Kidney tubule cell (primary cell): ENCODE measurements around the gene HRH3.

Experiments
- DNase-seq: peaks from one replicate; pipeline ENCODE4 v3.0.0-alpha.2; 2018; ENCODE audit warnings: low spot score

The HRH3 gene

DNA sequence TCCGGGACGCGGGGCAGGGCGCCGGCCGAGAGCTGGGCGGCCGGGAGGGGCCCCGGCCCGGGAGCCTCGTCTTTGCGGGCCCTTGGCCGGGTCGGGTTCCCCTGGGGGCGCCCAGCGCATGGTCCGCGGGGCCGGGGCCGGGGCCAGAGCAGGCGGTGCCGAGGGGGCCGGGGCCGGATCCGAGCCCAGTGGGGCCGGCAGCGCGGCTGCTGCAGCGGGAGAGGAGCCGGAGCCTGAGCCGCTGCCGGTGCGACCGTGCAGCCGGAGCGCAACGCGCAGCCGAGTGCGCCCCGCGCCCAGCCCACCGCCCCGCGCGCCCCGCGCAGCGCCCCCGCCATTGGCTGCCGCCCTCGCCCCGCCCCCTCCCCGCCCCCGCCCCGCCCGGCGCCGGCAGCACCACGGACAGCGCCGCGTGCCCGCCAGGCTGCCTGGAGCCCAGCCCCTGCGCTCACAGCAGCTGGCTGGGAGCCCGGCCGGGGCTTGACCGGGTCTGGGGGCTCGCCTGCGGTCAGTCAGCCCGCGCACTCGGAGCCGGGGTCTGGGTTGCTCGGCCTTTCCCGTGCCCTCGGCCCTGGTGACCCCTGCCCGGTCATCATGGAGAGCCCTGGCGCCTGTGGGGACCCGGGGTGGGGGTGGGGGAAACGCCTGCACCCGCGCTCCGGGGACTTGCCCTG, at the start of gene HRH3:
HRH3 (minus strand) TSS at position 287 of the 674 bp plus-strand sequence. CDS start 308 bp downstream, outside the sequence.
- peak; percentile 30 for DNase-seq

DNA sequence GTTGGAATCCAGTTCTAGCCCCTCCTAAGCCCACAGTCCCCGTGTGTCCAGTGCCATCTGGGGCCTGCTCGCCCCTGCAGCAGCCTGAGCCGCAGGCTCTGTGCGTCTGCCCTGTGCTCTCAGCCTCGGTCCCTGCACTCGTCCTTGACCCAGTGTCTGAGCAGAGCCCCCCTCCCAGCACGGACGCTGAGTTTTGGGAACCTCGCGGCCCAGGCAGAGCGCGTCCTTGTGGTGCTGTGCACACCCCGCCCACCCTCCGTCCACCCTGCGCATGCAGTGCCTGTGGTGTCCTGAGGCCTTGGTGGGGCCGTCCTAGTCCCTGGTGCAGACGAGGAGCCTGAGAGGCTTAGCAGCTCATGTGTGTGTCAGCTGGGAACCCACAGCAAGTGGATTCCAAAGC, 49.8 kb upstream of the HRH3 start:
- no peak for DNase-seq

DNA sequence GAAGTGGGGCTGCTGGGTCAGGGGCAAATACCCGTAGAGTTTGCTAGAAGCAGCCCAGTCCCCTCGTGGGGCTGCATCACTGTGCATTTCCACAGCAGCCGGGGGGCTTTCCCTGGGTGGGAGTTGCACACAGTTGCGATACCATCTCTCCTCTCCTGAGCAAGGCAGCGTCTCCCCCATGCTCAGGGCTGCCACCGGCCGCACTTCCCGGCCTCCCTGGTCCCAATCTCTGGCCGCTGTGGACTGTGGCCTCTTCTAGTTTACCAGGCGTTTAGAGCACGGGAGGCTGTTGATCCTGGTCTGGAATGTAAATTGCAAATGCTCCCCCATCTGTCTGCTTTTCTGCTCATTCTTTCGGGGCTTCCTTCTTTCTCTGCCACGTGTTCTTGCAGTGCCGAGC, 49.3 kb upstream of the HRH3 start:
- DNase-seq, result no peak

DNA sequence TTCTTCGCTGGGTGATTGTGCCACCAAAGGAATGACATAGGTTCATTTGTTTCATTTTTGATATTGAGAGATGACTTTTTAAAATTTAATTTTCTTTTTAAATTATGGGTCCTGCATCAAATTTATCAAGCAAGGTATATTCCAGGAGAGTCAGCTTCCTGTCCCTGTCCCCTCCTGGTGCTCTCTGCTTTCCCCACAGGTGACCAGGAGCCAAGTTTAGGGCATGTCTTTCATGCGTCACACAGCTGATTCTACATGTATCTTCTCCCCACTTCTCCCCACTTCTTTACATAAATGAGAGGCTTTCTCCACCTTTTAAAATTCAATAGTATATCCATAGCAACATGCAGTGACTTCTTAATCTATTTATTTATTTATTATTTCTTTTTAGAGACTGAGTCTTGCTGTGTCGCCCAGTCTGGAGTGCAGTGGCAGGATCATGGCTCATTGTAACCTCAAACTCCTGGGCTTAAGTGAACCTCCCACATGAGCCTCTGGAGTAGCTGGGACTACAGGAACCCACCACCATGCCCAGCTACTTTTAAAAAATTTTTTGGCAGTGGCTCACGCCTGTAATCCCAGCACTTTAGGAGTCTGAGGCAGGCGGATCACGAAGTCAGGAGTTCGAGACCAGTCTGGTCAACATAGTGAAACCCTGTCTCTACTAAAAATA, 48.3 kb upstream of the HRH3 start:
- no peak for DNase-seq

DNA sequence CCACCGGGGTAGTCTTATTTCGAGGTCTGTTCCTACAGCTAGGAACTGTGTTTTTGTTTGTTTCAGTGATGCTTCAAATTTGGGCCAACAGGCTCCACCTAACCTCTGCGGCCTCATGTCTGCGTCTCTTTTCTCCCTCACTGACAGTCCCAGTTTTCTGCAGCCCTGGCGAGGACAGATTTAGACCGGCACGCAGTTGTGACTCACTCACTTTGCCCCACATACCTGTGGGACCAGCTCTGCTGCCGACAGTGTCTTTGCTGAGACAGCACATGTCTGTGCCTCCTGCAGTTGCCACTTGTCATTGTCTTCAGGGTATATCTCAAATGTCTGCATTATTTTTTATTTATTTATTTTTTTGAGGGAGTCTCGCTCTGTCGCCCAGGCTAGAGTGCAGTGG, 47.5 kb upstream of the HRH3 start:
- DNase-seq, result no peak

DNA sequence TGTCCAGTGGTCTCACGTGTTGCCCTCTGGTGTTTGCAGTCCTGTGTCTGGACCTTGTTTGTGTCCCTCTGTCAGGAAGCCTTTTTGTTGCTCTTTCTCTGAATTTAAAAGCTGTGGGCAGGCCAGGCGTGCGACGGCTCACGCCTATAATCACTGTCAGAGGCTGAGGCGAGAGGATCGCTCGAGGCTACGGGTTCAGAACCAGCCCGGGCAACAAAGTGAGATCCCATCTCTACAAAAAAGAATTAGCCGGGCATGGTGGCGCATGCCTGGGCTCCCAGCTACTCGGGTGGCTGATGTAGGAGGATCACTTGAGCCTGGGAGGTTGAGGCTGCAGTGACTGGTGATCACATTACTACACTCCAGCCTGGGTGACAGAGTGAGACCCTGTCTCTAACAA, 46.8 kb upstream of the HRH3 start:
- DNase-seq, result no peak

DNA sequence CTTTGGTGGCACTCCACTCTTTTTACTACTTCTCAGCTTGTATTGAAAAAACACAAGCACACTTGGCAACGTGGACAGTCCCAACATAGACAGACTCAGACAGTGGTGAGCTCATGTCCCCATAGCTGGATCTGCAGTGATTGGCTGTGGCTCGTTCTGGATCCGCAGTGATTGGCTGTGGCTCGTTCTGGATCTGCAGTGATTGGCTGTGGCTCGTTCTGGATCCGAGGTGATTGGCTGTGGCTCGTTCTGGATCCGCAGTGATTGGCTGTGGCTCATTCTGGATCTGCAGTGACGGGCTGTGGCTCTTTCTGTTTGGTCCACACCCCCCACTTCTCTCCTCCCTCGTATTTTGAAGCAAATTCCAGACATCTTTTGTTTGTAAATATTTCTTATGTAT, 46.3 kb upstream of the HRH3 start:
- no peak for DNase-seq

DNA sequence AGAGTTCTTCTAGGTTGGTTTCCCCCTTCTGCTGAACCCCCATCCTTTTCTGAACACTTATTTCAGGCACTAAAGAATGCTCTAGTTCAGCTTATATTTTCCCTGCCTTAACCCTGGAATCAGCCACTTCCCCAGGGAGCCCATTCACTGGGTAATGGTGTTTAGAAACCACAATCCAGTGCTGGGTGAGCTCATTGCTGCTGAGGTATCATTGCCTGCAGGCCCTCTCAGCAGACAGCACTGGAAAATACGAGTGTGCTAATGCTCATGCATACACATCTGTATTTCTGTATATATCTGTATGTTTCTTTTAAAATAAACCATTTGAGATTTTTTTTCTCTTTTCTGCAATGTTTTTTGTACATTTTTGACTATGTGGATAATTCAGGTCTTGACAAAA, 45.3 kb upstream of the HRH3 start:
- no peak for DNase-seq

DNA sequence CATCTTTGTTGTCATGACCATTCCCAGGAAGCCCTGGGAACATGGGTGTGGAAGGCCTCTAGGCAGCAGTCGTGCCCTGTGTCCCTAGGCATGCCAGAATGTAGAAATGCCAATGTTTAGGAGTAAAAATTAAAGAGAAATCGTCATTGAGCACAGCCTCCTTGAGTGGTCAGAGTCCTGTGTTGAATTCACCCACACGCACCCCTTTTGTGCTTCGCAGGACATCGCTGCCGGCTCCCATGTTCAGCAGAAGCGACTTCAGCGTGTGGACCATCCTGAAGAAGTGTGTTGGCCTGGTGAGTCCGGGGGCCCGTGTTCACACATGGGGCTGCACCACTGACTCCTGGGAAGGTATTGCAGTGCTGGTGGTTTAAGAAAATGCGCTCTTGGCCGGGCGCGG, 43.3 kb upstream of the HRH3 start:
- DNase-seq, result no peak

DNA sequence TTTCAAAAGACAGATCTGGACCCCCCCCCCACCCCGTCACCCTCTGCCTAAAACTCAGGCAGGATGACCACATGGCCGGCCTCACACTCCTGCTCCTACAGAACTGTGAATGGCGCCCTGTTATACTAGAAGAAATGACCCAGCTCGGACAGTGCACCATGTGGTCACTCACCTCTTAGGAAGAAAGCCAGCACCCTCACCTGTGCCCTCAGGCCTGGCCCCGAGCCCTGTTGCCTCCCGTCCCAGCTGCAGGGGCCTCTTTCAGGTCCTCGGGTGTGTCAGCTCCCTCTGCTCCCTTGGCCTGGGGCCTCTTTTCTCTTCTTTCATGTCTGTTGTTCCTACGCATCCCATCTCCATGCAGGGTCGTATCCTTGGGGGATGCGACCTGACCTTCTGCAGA, 42.0 kb upstream of the HRH3 start:
- DNase-seq, result no peak

DNA sequence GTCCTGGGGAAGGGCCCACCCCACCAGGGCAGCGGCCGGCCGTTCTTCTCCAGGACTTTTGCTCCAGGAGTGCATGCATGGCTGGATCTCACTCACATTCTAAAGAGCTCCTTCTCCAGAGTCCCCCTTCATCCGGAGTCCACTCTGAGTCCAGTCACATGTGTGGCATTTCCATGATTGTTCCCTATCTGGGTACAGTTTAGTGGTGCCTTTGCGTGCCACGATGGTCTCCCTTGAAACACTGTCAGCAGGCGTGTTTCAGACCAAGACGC, 39.2 kb upstream of the HRH3 start:
- no peak for DNase-seq

DNA sequence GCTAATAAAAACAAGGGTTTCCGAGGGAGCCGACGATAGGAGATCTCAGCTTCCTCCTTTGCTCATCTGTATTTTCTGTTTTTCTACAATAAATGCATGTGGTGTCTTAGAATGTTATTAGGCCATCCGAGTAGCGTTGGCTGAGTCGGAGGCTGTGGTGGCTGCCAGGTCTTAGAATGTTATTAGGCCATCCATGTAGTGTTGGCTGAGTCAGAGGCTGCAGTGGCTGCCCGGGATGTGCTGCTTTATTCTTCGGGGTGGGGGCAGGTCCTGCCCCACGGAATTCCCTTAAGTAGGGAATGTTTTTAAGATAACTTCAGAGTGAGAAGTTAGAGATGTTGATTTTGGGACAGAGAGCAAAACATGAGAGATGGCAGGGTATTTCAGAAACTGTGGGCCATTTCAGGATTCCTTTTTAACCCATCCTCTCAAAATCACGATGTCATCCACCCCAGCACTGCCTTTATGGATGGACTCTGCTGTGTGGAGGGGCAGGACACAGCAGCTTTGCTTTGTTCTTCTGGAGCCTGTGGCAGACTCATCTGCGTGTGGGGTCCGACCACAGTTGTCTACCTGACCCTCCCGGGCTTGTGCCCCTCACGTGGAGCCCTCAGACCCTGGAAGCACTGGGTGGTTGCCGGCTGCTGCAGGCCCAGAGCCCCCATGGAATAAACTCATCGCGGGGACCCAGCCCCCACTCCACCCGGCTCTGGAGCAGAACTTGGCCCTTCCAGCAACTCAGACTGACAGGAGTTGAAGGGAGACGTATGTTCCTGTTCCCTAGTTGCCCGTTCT, 38.6 kb upstream of the HRH3 start:
- peak; percentile 66 for DNase-seq

DNA sequence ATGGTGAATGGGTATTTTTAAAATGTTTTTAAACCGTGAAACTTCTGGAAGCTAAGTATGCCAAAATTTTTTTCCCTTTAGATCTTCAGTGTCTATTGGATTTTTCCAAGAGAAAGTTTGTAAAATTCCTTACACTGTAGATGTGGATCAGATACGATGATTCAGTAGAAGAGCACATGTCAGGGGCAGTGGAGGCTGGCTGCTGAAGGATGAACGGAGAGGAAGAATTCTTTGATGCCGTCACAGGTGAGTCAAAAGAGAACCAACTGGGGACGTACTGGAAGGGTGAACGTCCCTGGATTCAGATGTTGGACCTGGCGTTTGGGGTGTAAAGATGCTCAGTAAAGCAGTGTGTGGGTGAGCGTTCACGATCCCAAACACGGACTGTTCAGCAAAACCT, 35.9 kb upstream of the HRH3 start:
- DNase-seq, result no peak

DNA sequence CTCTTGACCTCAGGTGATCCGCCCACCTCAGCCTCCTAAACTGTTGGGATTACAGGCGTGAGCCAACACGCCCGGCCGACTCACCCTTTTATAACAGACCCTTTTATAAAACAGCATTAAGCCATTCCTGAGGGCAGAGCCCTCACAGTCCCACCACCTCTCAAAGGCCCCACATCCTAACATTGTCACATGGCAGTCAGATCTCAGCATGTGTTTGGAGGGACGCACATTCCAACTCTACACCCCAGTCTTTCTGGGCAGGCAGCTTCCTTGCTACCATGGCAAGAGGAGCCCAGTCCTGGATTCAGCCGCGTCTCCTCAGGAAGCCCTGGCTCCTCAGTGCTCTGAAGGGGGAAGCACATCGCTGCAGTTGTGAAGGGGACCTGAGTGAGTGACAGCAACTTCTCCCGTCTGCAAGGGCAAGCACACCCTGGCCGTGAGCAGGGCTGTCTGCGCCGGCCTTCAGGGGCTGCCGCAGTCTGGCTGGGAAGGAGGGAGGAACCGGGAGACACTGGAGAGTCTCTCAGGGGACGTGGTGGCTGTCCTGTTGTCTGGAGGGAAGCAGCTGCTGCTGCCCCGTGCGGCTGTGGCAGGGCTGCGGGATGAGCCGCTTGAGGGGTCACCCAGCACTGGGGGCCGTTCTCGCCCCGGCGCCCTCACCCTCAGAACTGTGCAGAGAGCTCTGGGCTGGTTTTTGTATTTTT, 34.1 kb upstream of the HRH3 start:
- DNase-seq, result no peak

DNA sequence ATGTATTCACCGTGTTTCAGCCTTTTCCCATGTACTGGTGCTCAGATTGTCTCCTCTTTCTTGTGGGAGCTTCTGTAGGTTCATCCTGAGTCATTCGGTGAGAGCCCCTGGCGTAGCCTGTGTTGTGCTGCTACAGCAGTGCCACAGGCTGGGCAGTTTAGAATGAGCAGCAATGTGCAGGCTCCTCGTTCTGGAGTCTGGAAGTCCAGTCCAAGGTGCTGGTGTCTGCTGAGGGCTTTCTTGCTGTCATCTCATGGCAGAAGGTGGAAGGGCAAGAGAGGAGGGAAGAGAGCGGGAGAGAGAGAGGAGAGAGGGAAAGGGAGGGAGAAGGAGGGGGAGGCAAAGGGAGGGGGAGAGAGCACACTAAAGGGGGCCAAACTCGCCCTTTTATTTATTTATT, 33.3 kb upstream of the HRH3 start:
- no peak for DNase-seq

DNA sequence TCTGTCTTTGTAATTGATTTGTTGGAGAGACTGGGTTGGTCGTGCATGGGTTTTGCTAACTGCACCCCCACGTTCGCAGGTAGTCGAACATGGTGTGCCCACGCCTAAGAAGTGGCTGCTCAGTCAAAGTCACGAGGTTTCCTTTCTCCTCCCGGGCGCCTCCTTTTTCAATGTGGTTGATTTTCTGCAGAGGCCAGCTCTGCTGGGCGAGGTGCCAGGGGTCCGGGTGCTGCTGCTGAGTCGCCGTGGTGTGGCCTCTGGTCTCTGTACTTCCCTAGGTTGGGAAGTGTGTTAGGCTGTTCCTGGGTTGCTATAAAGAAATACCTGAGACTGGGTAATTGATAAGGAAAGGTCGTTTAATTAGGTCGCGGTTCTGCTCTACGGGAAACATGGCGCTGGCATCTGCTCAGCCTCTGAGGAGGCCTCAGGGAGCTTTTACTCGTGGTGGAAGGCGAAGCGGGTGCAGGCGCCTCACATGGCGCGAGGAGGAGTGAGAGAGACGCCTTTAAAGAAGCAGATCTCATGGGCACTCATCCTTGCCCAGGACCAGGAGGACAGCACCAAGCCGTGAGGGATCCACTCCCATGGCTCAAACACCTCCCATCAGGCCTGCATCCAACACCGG, 32.4 kb upstream of the HRH3 start:
- DNase-seq, result peak; percentile 75

DNA sequence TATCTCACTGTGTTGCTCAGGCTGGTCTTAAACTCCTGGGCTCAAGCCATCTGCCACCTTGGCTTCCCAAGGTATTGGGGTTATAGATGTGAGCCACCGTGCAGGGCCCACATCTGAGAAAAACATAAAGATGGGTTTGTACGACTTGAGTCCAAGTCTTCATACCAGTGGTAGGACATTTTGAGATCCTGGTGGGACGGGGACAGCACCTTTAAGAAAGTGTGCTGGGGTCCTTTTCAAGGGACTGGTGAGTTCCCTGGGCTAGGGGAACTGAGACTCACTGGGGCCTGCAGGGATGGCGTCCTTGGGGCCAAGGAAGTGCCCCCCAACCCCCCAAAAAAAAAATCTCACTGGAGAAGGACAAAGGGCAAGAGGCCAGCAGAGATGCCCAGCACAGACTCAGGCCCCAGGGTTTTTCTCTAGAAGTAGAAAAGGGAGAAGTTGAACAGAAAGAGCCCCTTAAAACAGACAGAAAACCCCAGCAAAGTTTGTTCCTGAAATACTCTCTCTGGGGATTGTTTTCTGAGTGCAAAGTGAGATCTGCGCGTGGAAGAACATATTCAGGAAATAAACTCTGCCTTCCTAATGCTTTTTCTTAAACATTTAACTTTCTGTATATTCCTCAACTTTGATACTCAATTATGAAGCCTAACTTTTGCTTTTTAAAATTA, 28.9 kb upstream of the HRH3 start:
- no peak for DNase-seq

DNA sequence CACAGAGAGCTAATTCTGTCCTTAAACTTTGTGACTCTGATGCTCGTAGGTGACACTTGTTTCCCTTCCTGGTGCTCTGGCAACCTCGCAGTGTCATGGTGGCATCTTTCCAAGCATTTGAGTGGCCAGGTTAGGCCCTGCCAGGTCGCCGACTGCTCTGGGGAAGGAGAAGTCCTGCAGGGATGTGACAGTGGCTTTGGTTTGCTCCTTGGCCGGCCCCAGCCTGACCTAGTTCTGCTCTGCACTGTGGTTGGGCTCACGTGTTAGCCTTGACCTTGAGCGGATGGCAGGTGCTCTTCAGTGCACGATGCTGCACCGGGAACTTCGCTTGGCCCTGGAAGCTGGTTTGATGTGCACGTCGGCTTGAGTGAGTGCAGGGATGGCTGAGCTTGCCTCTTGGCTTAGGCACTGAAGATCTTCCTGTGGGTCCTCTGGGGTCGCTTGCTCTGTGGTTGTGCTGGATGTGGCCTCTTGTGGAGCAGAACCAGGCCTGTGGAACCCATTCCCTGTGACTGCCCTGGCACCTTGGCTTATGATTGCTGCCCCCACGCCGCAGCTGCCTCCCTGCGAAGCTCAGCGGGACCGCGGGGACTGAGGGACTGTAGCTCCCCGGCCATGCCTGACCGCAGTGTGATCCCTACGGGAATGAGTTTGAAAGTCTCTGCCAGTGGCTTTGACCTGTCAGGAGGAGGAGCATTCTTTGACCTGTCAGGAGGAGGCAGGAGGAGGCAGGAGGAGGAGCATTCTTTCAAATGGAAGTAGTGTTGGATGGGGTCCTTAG, 27.0 kb upstream of the HRH3 start:
- DNase-seq, result no peak

DNA sequence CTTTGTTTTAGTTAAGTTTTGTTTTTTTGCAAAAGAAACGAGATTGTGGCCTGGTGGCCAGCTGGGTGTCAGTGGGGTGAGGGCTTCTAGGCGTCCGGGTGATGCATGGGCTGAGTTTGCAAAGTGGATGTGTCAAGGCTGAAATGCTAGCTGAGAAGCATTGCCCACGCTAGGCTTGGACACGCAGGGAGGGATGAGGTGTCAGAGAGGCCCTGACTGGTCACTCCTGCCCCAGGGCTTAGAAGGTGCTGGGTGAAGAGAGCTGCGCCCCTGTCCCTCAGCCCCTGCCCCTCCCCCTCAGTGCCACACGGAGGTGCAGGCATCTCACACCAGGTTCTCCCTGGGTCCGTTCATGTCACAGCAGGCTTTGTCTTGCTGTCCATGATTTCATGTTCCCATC, 26.4 kb upstream of the HRH3 start:
- no peak for DNase-seq

DNA sequence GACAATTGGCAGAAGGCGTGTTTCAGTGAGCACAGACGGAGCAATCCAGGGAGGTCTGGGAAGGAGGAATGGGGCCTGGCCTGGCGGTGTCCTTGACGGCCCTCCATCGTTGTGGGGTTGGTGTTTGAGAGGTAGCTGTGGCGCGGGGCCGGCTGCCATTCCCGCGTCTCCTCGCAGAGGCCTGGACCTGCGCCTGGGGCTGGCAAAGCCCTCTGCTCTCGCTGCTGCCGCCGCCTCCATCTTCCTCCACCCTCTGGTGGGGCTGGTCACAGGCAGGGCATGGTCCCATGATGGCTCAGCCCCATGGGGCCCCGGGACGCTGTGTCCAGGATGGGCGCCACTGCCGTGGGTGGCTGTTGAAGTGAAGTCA, 25.8 kb upstream of the HRH3 start:
- DNase-seq, result no peak

DNA sequence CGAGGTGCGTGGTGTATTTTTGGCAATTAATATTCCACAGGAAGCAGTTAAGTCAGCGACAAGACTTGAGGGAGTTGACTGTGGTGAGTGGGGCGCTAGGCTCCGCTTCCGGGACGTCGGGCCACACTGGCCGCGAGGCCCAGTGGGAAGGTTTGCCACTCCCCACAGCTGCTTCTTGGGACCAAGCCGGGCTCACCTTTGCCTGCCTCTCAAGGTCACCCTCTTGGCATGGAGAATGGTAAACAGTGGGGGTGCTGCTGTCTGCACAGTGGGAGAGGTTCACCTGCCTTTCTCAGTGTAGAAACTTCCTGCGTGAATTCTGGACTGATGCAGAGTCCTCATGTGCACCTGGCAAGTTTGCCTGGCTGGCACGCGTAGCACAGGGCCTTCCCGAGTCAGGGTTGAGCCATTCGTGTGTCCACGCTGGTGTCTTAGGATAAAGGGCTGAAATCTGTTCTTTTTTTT, 24.6 kb upstream of the HRH3 start:
- DNase-seq, result no peak
